SK-N-MC (cell line): ENCODE data around the gene DENND5B.

Experiments used
- EZH2 ChIP-seq: fragments of 200-600 bp; sonication (generic); IDR thresholded peaks from one replicate; pipeline ENCODE4 v1.6.1; 2017; ENCODE audit warnings: antibody characterized with exemption
- FOXP2 ChIP-seq: optimal IDR thresholded peaks from 2 replicates; pipeline ENCODE3; 2011; ENCODE audit warnings: mild to moderate bottlenecking, moderate library complexity; ENCODE audit not compliant: insufficient read depth; ENCODE audit errors: extremely low read length, control extremely low read depth
- POLR2AphosphoS5 ChIP-seq: IDR thresholded peaks from 2 replicates; pipeline ENCODE4 v1.6.1; 2012; ENCODE audit warnings: mild to moderate bottlenecking, low read depth, low read length, borderline replicate concordance

DNA sequence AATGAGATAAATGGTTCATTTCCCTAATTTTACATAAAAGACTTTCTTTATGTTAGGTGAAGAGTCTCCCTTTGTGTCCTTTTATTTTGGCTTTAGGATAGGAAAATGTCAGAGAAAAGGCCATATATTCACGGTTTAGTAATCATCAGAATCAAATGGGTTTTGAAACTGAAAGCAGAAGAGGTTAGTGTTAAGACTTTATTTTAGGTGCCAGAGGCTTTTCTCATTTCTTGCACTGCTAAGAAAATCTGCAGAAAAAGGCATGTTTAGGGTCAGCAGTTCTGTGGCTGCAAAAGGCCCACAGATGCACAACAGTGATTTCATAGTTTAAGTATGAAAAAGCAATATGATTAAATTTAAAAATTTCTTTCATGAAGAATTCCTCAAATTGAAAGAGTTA is 184.6 kb downstream of the DENND5B start:
- TF ChIP-seq POLR2AphosphoS5 = no peak
- TF ChIP-seq EZH2 = no peak
- no peak for TF ChIP-seq FOXP2
